Hindlimb muscle (tissue), 1 donor: ENCODE data around the gene SLC9C2. TPM values are rescaled to one million over a fixed set of nuclear protein-coding genes. Genes with fewer than 3 reads are reported as not detected.
"Not testable (repeated sequence)": the region's sequence is repeated elsewhere in the genome, so short reads cannot be mapped to it uniquely, and the experiment has no call there.

Source experiments
- DNase-seq: peaks from one replicate; pipeline ENCODE4 v3.0.0-alpha.2; 2013
- polyA plus RNA-seq: library from polyadenylated mRNA; unstranded; fragments of 120-200 nt; gene quantifications from one replicate; pipeline ENCODE4 v1.2.1, GENCODE V29; 2013; ENCODE audit not compliant: insufficient read length

SLC9C2 gene
- polyA plus RNA-seq, 1 donor, result not detected

- DNase-seq, result no peak
These were observed 73.8 kb downstream of the SLC9C2 start for GRCh38 chr1:173529106-173529505.

GRCh38 chr1:173527151-173527826 is 75.6 kb downstream of the SLC9C2 start:
- no peak for DNase-seq

DNA sequence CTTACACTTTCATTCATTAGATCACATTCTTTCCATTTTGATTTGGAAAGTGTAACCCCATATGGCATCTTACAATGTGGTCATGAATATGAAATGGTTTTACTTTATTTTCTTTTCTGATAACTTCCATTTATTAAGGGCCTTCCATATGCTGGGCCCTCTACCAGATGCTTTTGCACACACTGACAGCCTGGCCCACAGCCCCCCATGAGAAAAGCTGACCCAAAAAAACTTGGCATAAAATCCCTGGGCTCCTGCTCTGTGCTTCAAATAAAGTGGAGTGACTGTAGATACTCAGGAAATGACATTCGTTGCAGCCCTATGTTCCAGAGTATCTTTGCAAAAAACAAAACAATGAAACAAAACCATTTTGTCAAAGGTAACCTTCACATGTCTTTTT is 76.9 kb downstream of the SLC9C2 start:
- no peak for DNase-seq

DNA sequence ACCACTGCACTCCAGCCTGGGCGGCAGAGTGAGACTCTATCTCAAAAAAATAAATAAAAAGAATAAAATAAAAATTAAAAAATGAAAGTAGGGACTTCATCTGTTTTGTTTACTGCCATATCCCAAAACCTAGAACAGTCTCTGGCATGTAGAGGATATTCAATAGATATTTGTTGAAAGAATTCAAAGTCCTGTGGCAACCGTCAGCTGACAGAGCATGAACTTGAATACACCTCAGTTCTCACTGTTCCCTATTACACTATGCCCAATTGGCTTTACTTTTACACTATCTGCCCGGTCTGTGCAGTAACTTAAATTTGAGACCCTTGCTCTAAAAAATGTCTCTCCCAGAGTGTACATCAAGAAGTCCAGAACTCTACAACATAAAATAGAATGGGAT is 79.5 kb downstream of the SLC9C2 start:
- no peak for DNase-seq

GRCh38 chr1:173520799-173521198 is 82.1 kb downstream of the SLC9C2 start:
- DNase-seq, result no peak

DNA sequence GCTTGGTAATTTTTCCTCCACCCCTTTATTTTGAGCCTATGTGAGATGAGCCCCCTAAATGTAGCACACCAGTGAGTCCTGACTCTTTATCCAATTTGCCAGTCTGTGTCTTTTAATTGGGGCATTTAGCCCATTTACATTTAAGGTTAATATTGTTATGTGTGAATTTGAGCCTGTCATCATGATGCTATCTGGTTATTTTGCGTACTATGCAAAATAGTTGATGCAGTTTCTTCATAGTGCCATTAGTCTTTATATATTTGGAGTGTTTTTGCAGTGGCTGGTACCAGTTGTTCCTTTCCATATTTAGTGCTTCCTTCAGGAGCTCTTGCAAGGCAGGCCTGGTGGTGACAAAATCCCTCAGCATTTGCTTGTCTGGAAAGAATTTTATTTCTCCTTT is 88.4 kb downstream of the SLC9C2 start:
- DNase-seq, result not testable (repeated sequence)

GRCh38 chr1:173509797-173510196 is 93.1 kb downstream of the SLC9C2 start:
- DNase-seq, result no peak

GRCh38 chr1:173508541-173508940 is 94.3 kb downstream of the SLC9C2 start:
- DNase-seq, result no peak

DNA sequence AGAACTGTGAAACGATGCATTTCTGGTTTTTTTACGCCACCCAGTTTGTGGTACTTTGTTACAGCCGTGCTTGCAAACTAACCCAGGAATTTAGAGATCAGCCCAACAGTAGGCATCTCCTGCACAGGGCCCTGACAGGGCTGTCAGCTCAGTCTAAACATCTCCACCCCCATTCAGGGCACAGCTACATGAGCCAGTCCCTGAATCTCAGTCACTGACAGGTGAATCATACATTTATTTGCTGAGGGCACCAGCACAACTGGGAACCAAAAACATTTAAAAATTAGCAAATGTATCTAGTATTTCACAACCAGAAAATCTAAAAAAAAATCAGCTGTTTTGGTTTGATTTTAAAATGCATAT is 95.0 kb downstream of the SLC9C2 start:
- DNase-seq, result no peak

- DNase-seq, result no peak
These were observed 95.5 kb downstream of the SLC9C2 start for GRCh38 chr1:173507205-173507846.

DNA sequence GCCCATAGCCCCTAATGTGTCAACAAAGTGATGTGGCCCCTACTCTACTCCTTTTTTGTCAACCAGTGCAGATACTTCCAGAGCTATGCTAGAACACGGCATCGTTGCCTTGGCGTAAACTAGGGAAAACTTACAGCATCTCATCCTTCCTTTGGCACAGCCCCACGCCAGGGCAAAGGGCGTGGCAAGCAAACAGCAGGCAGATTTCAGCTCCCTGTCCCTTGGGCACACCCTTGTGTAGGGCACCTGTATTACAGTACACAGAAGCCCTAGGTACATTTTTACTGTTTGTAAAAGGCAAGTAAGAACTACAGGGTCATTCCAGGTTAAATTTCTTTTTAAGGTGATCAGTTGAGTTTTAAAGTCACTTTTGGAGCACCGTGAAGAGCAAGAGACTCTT is 96.4 kb downstream of the SLC9C2 start:
- DNase-seq, result no peak

- DNase-seq, result no peak
These were observed 97.5 kb downstream of the SLC9C2 start for GRCh38 chr1:173505391-173505790.

- no peak for DNase-seq
These were observed 98.6 kb downstream of the SLC9C2 start for GRCh38 chr1:173504268-173504667.

GRCh38 chr1:173503391-173503790 is 99.5 kb downstream of the SLC9C2 start:
- DNase-seq, result no peak

DNA sequence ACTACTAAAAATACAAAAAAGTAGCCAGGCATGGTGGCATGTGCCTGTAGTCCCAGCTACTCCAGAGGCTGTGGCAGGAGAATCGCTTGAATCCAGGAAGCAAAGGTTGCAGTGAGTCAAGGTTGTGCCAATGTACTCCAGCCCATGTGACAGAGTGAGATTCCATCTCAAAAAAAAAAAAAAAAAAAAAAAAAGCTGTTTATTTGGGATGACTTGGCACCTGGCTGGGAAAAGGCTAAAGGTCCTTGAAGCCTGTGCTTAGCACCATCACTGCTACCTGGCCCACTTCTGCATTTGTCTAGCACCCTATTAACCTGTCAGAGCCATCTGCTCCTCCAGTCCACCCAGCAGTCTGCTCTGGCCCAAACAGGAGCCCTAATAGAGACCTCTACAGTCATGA is 100.8 kb downstream of the SLC9C2 start:
- no peak for DNase-seq

DNA sequence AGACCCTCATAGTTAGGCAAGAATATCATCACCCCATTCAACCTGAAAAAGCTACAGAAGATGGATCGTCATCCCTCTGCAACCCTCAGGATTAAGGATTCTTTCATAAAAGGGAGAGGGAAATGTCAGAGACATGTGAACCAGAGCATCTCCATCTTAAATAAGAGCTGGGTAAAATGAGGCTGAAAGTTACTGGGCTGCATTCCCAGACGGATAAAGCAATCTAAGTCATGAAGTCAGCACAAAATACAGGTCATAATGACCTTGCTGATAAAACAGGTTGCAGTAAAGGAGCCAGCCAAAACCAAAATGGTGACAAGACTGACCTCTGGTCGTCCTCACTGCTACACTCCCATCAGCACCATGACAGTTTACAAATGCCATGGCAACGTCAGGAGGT is 103.1 kb downstream of the SLC9C2 start:
- no peak for DNase-seq

DNA sequence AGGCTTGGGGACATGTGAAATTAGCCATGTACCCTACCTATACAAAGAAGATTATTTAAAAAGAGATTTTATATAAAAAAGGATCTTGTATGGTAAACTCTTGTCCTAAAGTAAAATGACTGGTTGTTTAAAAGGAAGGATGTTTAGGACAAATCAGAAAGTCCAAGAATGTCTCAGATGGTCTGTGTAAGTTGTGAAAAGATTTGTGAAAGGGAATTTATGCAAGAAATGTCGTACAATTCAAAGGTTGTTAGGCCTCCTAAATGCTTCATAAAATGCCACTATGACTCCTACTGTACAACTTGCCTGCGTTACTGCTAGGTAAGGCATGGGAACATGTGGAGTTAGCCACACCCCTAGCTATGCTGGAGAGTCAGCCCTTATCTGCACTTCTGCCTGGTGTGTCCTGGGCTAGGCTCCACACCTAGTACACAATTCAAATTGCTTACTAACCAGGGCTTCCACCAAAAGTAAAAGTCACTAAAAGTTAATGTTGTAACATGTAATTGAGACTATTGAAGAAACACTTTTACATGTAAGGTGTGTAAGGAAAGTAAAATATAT is 106.0 kb downstream of the SLC9C2 start:
- no peak for DNase-seq

DNA sequence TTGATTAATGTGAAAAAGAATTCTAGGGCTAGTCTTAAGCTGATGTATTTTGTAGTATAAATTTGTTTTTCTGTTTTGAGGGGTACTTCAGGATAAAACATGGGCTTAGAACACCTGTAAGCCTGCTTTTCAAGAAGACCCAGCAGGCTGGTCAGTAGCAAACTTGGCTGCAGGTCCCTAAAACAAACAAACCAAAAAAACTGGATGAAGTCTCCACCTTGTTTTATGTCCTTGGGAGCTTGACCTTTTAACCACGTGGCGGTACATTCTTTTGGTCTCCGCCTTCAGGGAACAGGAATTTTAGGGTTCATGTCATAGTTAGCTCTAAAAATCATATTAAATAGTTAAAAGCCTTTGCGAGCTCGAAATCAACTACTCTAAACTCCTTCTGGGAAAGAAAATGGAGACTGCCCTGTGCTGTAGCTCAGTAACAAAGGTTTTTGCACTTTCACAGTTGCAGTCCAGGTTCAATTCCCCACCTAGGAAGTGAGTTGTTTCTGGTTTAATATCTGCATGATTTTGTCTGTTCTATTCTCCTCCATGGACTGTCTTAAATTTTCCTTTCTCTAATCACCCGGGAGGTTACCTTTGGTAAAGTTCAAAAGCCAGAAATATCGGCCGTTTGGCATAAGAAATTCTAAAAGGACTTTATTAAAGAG is 107.1 kb downstream of the SLC9C2 start:
- DNase-seq, result no peak

DNA sequence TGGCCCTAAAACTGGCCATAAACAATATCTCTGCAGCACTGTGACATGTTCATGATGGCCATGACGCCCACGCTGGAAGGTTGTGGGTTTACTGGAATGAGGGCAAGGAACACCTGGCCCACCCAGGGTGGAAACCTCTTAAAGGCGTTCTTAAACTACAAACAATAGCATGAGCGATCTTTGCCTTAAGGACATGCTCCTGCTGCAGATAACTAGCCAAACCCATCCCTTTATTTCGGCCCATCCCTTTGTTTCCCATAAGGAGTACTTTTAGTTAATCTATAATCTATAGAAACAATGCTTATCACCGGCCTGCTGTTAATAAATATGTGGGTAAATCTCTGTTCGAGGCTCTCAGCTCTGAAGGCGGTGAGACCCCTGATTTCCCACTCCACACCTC is 109.7 kb downstream of the SLC9C2 start:
- not testable (repeated sequence) for DNase-seq

- DNase-seq, result no peak
These were observed 111.4 kb downstream of the SLC9C2 start for GRCh38 chr1:173491508-173491907.

- DNase-seq, result no peak
These were observed 112.9 kb downstream of the SLC9C2 start for GRCh38 chr1:173489929-173490328.

DNA sequence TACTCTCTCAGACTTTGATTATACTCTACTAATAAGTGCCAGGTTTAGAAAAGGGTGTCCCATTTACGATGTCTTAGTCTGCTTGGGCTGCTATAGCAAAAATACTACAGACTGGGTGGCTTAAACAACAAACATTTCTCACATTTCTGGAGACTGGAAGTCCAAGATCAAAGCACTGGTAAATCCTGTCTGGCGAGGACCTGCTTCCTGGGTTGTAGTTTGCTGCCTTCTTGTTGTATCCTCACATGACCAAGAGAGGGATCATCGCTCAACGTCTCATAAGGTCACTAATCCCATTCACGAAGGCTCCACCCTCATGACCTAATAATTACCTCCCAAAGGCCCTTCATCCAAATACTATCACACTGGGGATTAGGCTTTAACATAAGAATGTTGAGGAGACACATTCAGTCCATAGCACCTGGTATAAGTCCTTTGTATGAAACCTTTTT is 113.7 kb downstream of the SLC9C2 start:
- no peak for DNase-seq

- DNase-seq, result no peak
These were observed 114.9 kb downstream of the SLC9C2 start for GRCh38 chr1:173488001-173488400.

DNA sequence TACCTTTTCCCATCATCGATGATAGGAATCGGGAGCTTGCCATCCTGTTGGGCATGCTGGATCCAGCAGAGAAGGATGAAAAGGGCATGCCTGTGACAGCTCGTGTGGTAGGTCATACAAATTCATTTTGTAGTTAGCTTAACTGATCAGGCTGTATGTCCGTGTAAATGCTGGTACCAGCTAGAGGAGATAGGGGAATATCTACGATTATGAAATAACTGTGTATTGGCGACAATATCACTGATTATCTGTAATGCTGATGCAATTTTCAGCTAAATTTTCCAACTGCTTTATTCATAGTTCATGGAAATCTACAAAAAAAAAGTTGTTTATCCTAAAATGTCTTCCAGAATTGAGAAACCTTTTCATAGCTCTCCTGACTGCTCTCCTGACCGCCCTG is 117.5 kb downstream of the SLC9C2 start:
- DNase-seq, result no peak
